Endothelial cell of umbilical vein (primary cell): ENCODE data around the gene LGALS14. TPM values are rescaled to one million over a fixed set of nuclear protein-coding genes. Genes with fewer than 3 reads are reported as not detected.

Experiments
- BruUV-seq: library from RNA; stranded (reverse); fragments of 400-500 nt; replicated peaks from 2 replicates; lab custom pipeline; 2021; lab: Mats Ljungman, UMichigan
- CTCF ChIA-PET: fragments of 300-600, 350-600 bp; sonication (Branson Sonifier 250); formaldehyde crosslinking; loops from one replicate; lab custom pipeline; 2021; ENCODE audit warnings: antibody characterized with exemption, inconsistent platforms; lab: Charles Lee
- POLR2A ChIA-PET: fragments of 300-600, 350-600 bp; sonication (Branson Sonifier 250); formaldehyde crosslinking; loops from one replicate; lab custom pipeline; 2021; ENCODE audit warnings: antibody characterized with exemption, inconsistent platforms; lab: Charles Lee
- DNase-seq: peaks from one replicate; pipeline ENCODE4 v3.0.0-alpha.2; 2011; ENCODE audit warnings: low read depth, low spot score
- FAIRE-seq: peaks from 2 replicates; lab custom pipeline; 2011; peaks lifted over from hg19 to GRCh38; lab: Jason Lieb, UNC
- H2AFZ ChIP-seq: 2 replicates; pipeline ENCODE4 v1.6.0; 2012; ENCODE audit warnings: low read depth, low read length, control low read depth, inconsistent platforms
- H3K27ac ChIP-seq: 2 replicates; pipeline ENCODE4 v1.5.1; 2011; ENCODE audit warnings: low read depth, mild to moderate bottlenecking, control low read depth, low read length, moderate library complexity; ENCODE audit not compliant: insufficient read depth
- H3K27me3 ChIP-seq, 2 experiments: 2 replicates each; pipeline versions ENCODE4 v1.6.0 to v1.6.1; 2011; ENCODE audit warnings: low read length in 2 of 2, mixed read lengths in 1 of 2; ENCODE audit not compliant: control insufficient read depth in 2 of 2, insufficient read depth in 2 of 2
- H3K36me3 ChIP-seq, 2 experiments: 2 replicates in 1 of 2; 3 replicates in 1 of 2; pipeline ENCODE4 v1.5.1; 2011; ENCODE audit warnings: low read length in 2 of 2, mild to moderate bottlenecking in 1 of 2, moderate library complexity in 1 of 2; ENCODE audit not compliant: control insufficient read depth in 2 of 2, insufficient read depth in 2 of 2; ENCODE audit errors: extremely low read depth in 1 of 2
- H3K4me1 ChIP-seq: 3 replicates; pipeline ENCODE4 v1.5.1; 2011; ENCODE audit warnings: mild to moderate bottlenecking, low read length; ENCODE audit not compliant: control insufficient read depth, insufficient read depth; ENCODE audit errors: extremely low read depth
- H3K4me2 ChIP-seq: 2 replicates; pipeline ENCODE4 v1.6.1; 2011; ENCODE audit warnings: low read length, control low read depth, mixed read lengths; ENCODE audit not compliant: insufficient read depth
- H3K4me3 ChIP-seq, 3 experiments: fragments of 200-600 bp in 1 of 3; sonication (generic), shearing (Covaris generic) in 1 of 3; replicated peaks in 1 of 3; 2 replicates each; pipeline ENCODE4 v1.5.1; 2011 to 2016; ENCODE audit warnings: control low read depth in 3 of 3, low read length in 3 of 3, mild to moderate bottlenecking in 2 of 3, inconsistent platforms in 1 of 3, low read depth in 1 of 3, moderate library complexity in 1 of 3; ENCODE audit not compliant: insufficient read depth in 1 of 3
- H3K79me2 ChIP-seq: 2 replicates; pipeline ENCODE4 v1.6.0; 2012; ENCODE audit warnings: low read length, inconsistent platforms; ENCODE audit not compliant: control insufficient read depth, insufficient read depth
- H3K9ac ChIP-seq: replicated peaks from 2 replicates; pipeline ENCODE3; 2011; ENCODE audit warnings: low read length, control low read depth; ENCODE audit not compliant: insufficient read depth; ENCODE audit errors: extremely low read depth
- H3K9me1 ChIP-seq: replicated peaks from 3 replicates; pipeline ENCODE4 v1.6.0; 2011; ENCODE audit warnings: mild to moderate bottlenecking, low read length; ENCODE audit not compliant: control insufficient read depth, insufficient read depth; ENCODE audit errors: extremely low read depth
- H3K9me3 ChIP-seq: replicated peaks from 2 replicates; pipeline ENCODE4 v1.5.1; 2012; ENCODE audit warnings: low read length, inconsistent platforms; ENCODE audit not compliant: control insufficient read depth, insufficient read depth
- H4K20me1 ChIP-seq: replicated peaks from 2 replicates; pipeline ENCODE3; 2011; ENCODE audit warnings: mild to moderate bottlenecking, low read length; ENCODE audit not compliant: control insufficient read depth, insufficient read depth; ENCODE audit errors: extremely low read depth
- EZH2 ChIP-seq: IDR thresholded peaks from 2 replicates; pipeline ENCODE4 v1.6.1; 2012; ENCODE audit warnings: borderline replicate concordance, low read depth, mild to moderate bottlenecking, moderate library complexity, low read length, inconsistent platforms; ENCODE audit not compliant: severe bottlenecking
- FOS ChIP-seq: IDR thresholded peaks from 2 replicates; pipeline ENCODE4 v1.6.1; 2011; ENCODE audit warnings: mild to moderate bottlenecking, low read length, moderate library complexity, borderline replicate concordance; ENCODE audit not compliant: insufficient read depth
- GATA2 ChIP-seq: IDR thresholded peaks from 2 replicates; pipeline ENCODE4 v1.7.0; 2011; ENCODE audit warnings: low read depth, mild to moderate bottlenecking, moderate library complexity, mixed read lengths, low read length; ENCODE audit not compliant: insufficient read length, insufficient read depth
- JUN ChIP-seq: IDR thresholded peaks from 2 replicates; pipeline ENCODE4 v1.6.1; 2011; ENCODE audit warnings: borderline replicate concordance, low read depth; ENCODE audit not compliant: insufficient read length, insufficient read depth
- MAX ChIP-seq: IDR thresholded peaks from 2 replicates; pipeline ENCODE4 v1.6.1; 2011; ENCODE audit not compliant: insufficient read depth, insufficient read length
- MYC ChIP-seq: IDR thresholded peaks from one replicate; pipeline ENCODE4 v1.6.1; 2011; ENCODE audit warnings: mild to moderate bottlenecking, low read depth, low read length
- POLR2A ChIP-seq: IDR thresholded peaks from 2 replicates; pipeline ENCODE4 v1.6.1; 2012; ENCODE audit warnings: low read depth, mild to moderate bottlenecking, control low read depth, low read length
- POLR2AphosphoS5 ChIP-seq: IDR thresholded peaks from 2 replicates; pipeline ENCODE4 v1.6.1; 2012; ENCODE audit warnings: low read depth, mild to moderate bottlenecking, control low read depth, low read length, moderate library complexity; ENCODE audit not compliant: insufficient read depth
- dilution Hi-C: fragments of 300-500 bp; cut with MboI; formaldehyde crosslinking; loops from one replicate; pipeline ENCODE4 v1.15.0; 2019; ENCODE audit warnings: low sequenced_read_pairs; ENCODE audit not compliant: extremely low pct_ligation_motif_present
- intact Hi-C: fragments of 100-400 bp; cut with micrococcal nuclease; formaldehyde crosslinking; loops from one replicate; pipeline ENCODE4 v1.10.0; 2022
- polyA plus RNA-seq, 4 experiments: library from polyadenylated mRNA; depleted of rRNA in 3 of 4; stranded (reverse) in 3 of 4; unstranded in 1 of 4; fragments of >200 nt; gene quantifications; 2 replicates each; pipeline versions ENCODE4 v1.2.1 to v1.2.3, GENCODE V29; 2011 to 2012; ENCODE audit warnings: missing spikeins in 1 of 4
- total RNA-seq: library from RNA; stranded (reverse); gene quantifications from 2 replicates; pipeline ENCODE4 v1.2.3, GENCODE V29; 2021
- TF ChIP-seq, protein P1 (sequence below), 2 donors: IDR thresholded peaks; 1 replicate in 1 of 2; 2 replicates in 1 of 2; pipeline ENCODE4 v1.5.1; 2011; ENCODE audit warnings: low read length in 2 of 2, mild to moderate bottlenecking in 2 of 2, moderate library complexity in 2 of 2, control low read depth in 1 of 2, inconsistent platforms in 1 of 2, low read depth in 1 of 2; ENCODE audit not compliant: insufficient read depth in 1 of 2; ENCODE audit errors: extremely low read depth in 1 of 2

LGALS14 gene
- total and polyA plus RNA-seq, 2 donors (not counting 3 experiments of a cell fraction or from before 2014, with no cell fraction given), result not detected

GRCh38 chr19:39655613-39656012 lies 48.7 kb upstream of the LGALS14 start, which contains the start of gene LGALS16:
LGALS16 (plus strand) TSS chr19:39655913; CDS start chr19:39655962, 49 bp downstream.
- Histone ChIP-seq H3K9me1 (no peaks in the 10 kb centered on the region), H3K36me3 (no peaks in the 10 kb centered on the region), H3K27ac (no peak within 1 kb of the TSS), H3K79me2 (no peaks in the 10 kb centered on the region), H4K20me1 (no peaks in the 10 kb centered on the region), H3K4me3 (no peak within 1 kb of the TSS), H3K27me3 (no peaks in the 10 kb centered on the region), H3K4me1 (no peaks in the 10 kb centered on the region), H3K4me2 (no peak within 1 kb of the TSS), H2AFZ (no peak within 1 kb of the TSS), H3K9ac (no peak within 1 kb of the TSS), H3K9me3 (no peaks in the 10 kb centered on the region)
- no peak for FAIRE-seq
- DNase-seq, result no peak
- BruUV-seq, result no TSS peak
- ChIA-PET POLR2A (no interaction called here), CTCF (no interaction called here)
- TF ChIP-seq FOS (no peak), JUN (no peak), EZH2 (no peak), POLR2AphosphoS5 (no peak), GATA2 (no peak), MAX (no peak), MYC (no peak), POLR2A (no peak)
- TF ChIP-seq, protein P1, sequence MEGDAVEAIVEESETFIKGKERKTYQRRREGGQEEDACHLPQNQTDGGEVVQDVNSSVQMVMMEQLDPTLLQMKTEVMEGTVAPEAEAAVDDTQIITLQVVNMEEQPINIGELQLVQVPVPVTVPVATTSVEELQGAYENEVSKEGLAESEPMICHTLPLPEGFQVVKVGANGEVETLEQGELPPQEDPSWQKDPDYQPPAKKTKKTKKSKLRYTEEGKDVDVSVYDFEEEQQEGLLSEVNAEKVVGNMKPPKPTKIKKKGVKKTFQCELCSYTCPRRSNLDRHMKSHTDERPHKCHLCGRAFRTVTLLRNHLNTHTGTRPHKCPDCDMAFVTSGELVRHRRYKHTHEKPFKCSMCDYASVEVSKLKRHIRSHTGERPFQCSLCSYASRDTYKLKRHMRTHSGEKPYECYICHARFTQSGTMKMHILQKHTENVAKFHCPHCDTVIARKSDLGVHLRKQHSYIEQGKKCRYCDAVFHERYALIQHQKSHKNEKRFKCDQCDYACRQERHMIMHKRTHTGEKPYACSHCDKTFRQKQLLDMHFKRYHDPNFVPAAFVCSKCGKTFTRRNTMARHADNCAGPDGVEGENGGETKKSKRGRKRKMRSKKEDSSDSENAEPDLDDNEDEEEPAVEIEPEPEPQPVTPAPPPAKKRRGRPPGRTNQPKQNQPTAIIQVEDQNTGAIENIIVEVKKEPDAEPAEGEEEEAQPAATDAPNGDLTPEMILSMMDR (IDR thresholded peaks at IDR 0.05; ENCODE audit: extremely low read depth in 1 of 2, insufficient read depth in 1 of 2, low read depth in 1 of 2, low read length in 2 of 2), result no peak
- dilution Hi-C loops, result no loop called here
- intact Hi-C loops, result no loop called here
